Smooth muscle cell (in vitro differentiated cells): Measurements from ENCODE around the gene SMPD3. TPM values are rescaled to one million over a fixed set of nuclear protein-coding genes. Genes with fewer than 3 reads are reported as not detected.

ENCODE experiments used
- DNase-seq: peaks from one replicate; lab custom pipeline; 2025; ENCODE audit not compliant: unreplicated experiment; lab: John Stamatoyannopoulos, UW
- H2AFZ ChIP-seq: fragments of 200-600 bp; sonication (generic); 2 replicates; pipeline ENCODE4 v1.6.0; 2016; ENCODE audit warnings: antibody characterized with exemption, low read depth, mild to moderate bottlenecking
- H3F3A ChIP-seq: fragments of 200-600 bp; sonication (generic); 2 replicates; pipeline ENCODE4 v1.6.0; 2017; ENCODE audit warnings: antibody characterized with exemption, low read depth
- H3K27ac ChIP-seq: fragments of 200-600 bp; sonication (generic); 2 replicates; pipeline ENCODE4 v1.5.1; 2016; ENCODE audit warnings: low read depth, mild to moderate bottlenecking
- H3K27me3 ChIP-seq: fragments of 200-600 bp; sonication (generic); 2 replicates; pipeline ENCODE4 v1.6.1; 2016; ENCODE audit warnings: low read depth, mild to moderate bottlenecking
- H3K36me3 ChIP-seq: fragments of 200-600 bp; sonication (generic); 2 replicates; pipeline ENCODE4 v1.5.1; 2016; ENCODE audit warnings: low read depth
- H3K4me1 ChIP-seq: fragments of 200-600 bp; sonication (generic); 2 replicates; pipeline ENCODE4 v1.5.1; 2016; ENCODE audit warnings: low read depth
- H3K4me2 ChIP-seq: fragments of 200-600 bp; sonication (generic); 2 replicates; pipeline ENCODE4 v1.6.0; 2016; ENCODE audit warnings: mild to moderate bottlenecking
- H3K4me3 ChIP-seq: fragments of 200-600 bp; sonication (generic); 2 replicates; pipeline ENCODE4 v1.5.1; 2016; ENCODE audit warnings: mild to moderate bottlenecking
- H3K79me2 ChIP-seq: fragments of 200-600 bp; sonication (generic); 2 replicates; pipeline ENCODE4 v1.6.0; 2016; ENCODE audit warnings: low read depth, mild to moderate bottlenecking
- H3K9ac ChIP-seq: fragments of 200-600 bp; sonication (generic); 2 replicates; pipeline ENCODE4 v1.6.0; 2016; ENCODE audit warnings: low read depth
- H3K9me3 ChIP-seq: fragments of 200-600 bp; sonication (generic); replicated peaks from 2 replicates; pipeline ENCODE4 v1.5.1; 2016; ENCODE audit warnings: low read depth
- H4K20me1 ChIP-seq: fragments of 200-600 bp; sonication (generic); 2 replicates; pipeline ENCODE4 v1.6.0; 2016; ENCODE audit warnings: low read depth
- CTCF ChIP-seq: fragments of 200-600 bp; sonication (generic); IDR thresholded peaks from 2 replicates; pipeline ENCODE4 v1.5.1; 2017; ENCODE audit warnings: borderline replicate concordance, mild to moderate bottlenecking, antibody characterized with exemption; ENCODE audit not compliant: insufficient read depth, poor library complexity, severe bottlenecking
- WGBS: methylation state at CpG from one replicate; pipeline ENCODE4 v1.1.7; 2016; ENCODE audit warnings: low lambda C conversion rate; 5-methylcytosine and 5-hydroxymethylcytosine counted together
- polyA plus RNA-seq: library from polyadenylated mRNA; unstranded; fragments of >200 nt; fragmentation: Nextera tagmentation; extraction: Ambion mirVana; gene quantifications from 2 replicates; pipeline ENCODE4 v1.2.1, GENCODE V29; 2016
- total RNA-seq: library from RNA; depleted of rRNA; stranded (reverse); fragments of >200 nt; gene quantifications from 2 replicates; pipeline ENCODE4 v1.2.3, GENCODE V29; 2014

The SMPD3 gene
- total and polyA plus RNA-seq, 2 experiments from 2014 or later: 0.63 to 0.73 TPM

DNA sequence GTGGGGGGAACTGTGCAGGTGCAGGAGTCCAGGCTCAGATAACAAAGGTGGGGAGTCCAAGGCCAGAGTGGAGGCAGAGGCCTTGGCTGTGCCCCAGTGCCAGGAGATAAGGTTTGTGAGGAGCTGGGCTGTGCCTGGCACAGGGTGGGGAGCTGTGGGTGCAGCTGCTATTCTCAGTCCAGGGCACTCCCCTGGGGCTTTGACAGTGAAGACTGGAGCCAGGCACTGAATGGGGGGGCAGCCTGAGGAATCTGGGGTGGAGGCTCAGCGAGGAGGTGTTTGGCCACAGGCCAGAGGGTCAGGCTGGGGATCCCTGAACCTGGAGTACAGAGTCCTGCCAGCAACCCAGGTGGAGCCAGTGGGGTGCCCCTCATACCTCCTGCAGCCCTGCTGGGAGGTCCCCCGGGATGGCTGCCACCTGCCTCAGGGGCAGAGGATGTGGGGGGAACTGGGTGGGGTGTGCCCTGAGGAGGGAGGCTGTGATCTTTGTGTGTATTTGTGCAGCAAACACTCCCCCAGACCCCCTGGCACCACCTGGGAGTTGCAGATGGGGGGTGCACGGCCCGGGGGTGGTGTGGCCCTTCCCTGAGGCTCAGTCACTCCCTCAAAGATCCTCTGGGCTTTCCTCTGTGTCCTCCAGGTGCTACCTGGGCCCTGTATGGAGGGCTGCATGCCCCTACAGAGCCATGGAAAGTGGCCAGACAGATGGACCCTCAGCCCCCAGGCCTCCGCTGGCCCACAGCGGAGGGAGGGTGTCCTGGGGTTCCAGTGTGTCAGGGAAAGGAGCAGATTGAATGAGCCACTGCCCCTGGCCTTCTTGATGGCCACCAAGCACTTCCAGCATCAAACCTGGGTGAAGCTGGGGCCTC, 44.5 kb upstream of the SMPD3 start:
- TF ChIP-seq CTCF: no peak
- no peaks in the 10 kb centered on the region for H4K20me1 ChIP-seq
- H3K4me1 ChIP-seq: no peaks in the 10 kb centered on the region
- no peak for DNase-seq
- no peak overlapping the region for H3K9ac ChIP-seq
- H3K79me2 ChIP-seq: no peaks in the 10 kb centered on the region
- no peaks in the 10 kb centered on the region for H3K9me3 ChIP-seq
- no peak overlapping the region for H2AFZ ChIP-seq
- H3K27me3 ChIP-seq: no peaks in the 10 kb centered on the region
- 89% methylated on average over 5 of the region's 6 CpGs for WGBS
- no peak overlapping the region for H3K4me3 ChIP-seq
- H3K36me3 ChIP-seq: no peaks in the 10 kb centered on the region
- no peak overlapping the region for H3K27ac ChIP-seq
- H3F3A ChIP-seq: no peaks in the 10 kb centered on the region
- no peak overlapping the region for H3K4me2 ChIP-seq

GRCh38 chr16:68492151-68492542, 43.8 kb upstream of the SMPD3 start:
- no peak for DNase-seq
- H3K27me3 ChIP-seq: no peaks in the 10 kb centered on the region
- no peak overlapping the region for H2AFZ ChIP-seq
- H4K20me1 ChIP-seq: no peaks in the 10 kb centered on the region
- H3K27ac ChIP-seq: no peak overlapping the region
- H3K79me2 ChIP-seq: no peaks in the 10 kb centered on the region
- TF ChIP-seq CTCF: no peak
- no peak overlapping the region for H3K9ac ChIP-seq
- no peak overlapping the region for H3K4me3 ChIP-seq
- H3K36me3 ChIP-seq: no peaks in the 10 kb centered on the region
- H3K4me1 ChIP-seq: peaks cover 2% of the 10 kb centered on the region
- no peak overlapping the region for H3K4me2 ChIP-seq
- WGBS: 91% methylated on average over 11 of the region's 11 CpGs
- no peaks in the 10 kb centered on the region for H3K9me3 ChIP-seq
- H3F3A ChIP-seq: no peaks in the 10 kb centered on the region

DNA sequence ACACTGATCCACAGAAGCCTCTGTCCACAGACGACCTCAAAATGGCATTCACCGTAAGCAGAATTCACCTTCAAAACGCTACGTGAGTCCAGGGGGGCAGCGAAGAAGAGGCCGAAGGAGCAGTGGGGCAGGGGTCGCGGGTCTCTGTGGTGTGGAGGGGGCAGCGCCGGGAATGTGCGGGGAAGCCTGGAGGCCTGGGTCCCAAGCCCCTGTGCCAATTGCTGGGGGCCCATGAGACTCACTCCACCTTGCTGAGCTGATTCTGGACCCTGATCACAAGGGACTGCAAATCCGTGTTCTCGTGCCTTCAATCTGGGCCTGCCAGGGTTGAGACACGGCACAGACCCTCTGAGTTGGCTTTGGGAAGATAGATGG, 43.3 kb upstream of the SMPD3 start:
- Histone ChIP-seq H4K20me1 (no peaks in the 10 kb centered on the region), H3K9ac (no peak overlapping the region), H3K79me2 (no peaks in the 10 kb centered on the region), H2AFZ (no peak overlapping the region), H3F3A (no peaks in the 10 kb centered on the region), H3K9me3 (no peaks in the 10 kb centered on the region), H3K4me1 (peaks cover 8% of the 10 kb centered on the region), H3K27me3 (no peaks in the 10 kb centered on the region), H3K27ac (no peak overlapping the region), H3K4me3 (no peak overlapping the region), H3K4me2 (no peak overlapping the region), H3K36me3 (no peaks in the 10 kb centered on the region)
- TF ChIP-seq CTCF: no peak
- 87% methylated on average over 14 of the region's 14 CpGs for WGBS
- DNase-seq: no peak
